Breast epithelium (tissue), 4 donors: ENCODE measurements around the gene GRAP. TPM values are rescaled to one million over a fixed set of nuclear protein-coding genes. Genes with fewer than 3 reads are reported as not detected.

Experiments used
- DNase-seq, 2 donors: peaks; one replicate each; pipeline ENCODE4 v3.0.0-alpha.2; 2019; ENCODE audit warnings: low spot score in 2 of 2
- H3K27ac ChIP-seq, 2 donors: fragments of 200-600 bp; sonication (generic) in 1 of 2; one replicate each; pipeline ENCODE4 v1.5.1; 2016 to 2019; ENCODE audit warnings: mild to moderate bottlenecking in 1 of 2
- H3K27me3 ChIP-seq, 2 donors: fragments of 200-600 bp; sonication (generic) in 1 of 2; one replicate each; pipeline versions ENCODE4 v1.5.1 to v1.6.0; 2017 to 2019; ENCODE audit warnings: control low read depth in 1 of 2, mild to moderate bottlenecking in 1 of 2
- H3K36me3 ChIP-seq: fragments of 200-600 bp; one replicate; pipeline ENCODE4 v1.5.1; 2019
- H3K4me1 ChIP-seq, 2 donors: fragments of 200-600 bp; sonication (generic); one replicate each; pipeline ENCODE4 v1.5.1; 2016 to 2019; ENCODE audit warnings: control low read depth in 1 of 2
- H3K4me3 ChIP-seq, 3 donors: fragments of 200-600 bp; sonication (generic); 1 replicate in 2 of 3; 2 replicates in 1 of 3; pipeline ENCODE4 v1.5.1; 2016 to 2019; ENCODE audit warnings: mild to moderate bottlenecking in 3 of 3, moderate library complexity in 2 of 3
- H3K9me3 ChIP-seq, 2 donors: fragments of 200-600 bp; sonication (generic) in 1 of 2; one replicate each; pipeline ENCODE4 v1.5.1; 2016 to 2019; ENCODE audit warnings: control low read depth in 1 of 2
- CTCF ChIP-seq, 3 donors: fragments of 450-650 bp; IDR thresholded peaks; one replicate each; pipeline ENCODE4 v1.5.1; 2016 to 2017; ENCODE audit warnings: antibody characterized with exemption in 3 of 3, mild to moderate bottlenecking in 3 of 3, moderate library complexity in 3 of 3
- POLR2A ChIP-seq: fragments of 450-650 bp; IDR thresholded peaks from one replicate; pipeline ENCODE4 v1.6.1; 2016; ENCODE audit warnings: antibody characterized with exemption, mild to moderate bottlenecking, moderate library complexity
- POLR2AphosphoS5 ChIP-seq, 3 donors: sonication (generic); formaldehyde crosslinking; IDR thresholded peaks; one replicate each; pipeline ENCODE4 v1.6.1; 2017; ENCODE audit warnings: antibody characterized with exemption in 3 of 3
- intact Hi-C: fragments of 100-400 bp; cut with DNase I; formaldehyde crosslinking; loops from one replicate; pipeline ENCODE4 v1.15.1; 2023; ENCODE audit warnings: low total_unique reads
- total RNA-seq, 3 donors: library from RNA; depleted of rRNA; stranded (reverse); fragments of >200 nt; gene quantifications; one replicate each; pipeline ENCODE4 v1.1.0, GENCODE V29; 2016

Gene GRAP
- total RNA-seq, 3 donors from 2014 or later, result 1.8 to 9.8 (median 2.2) TPM

GRCh38 chr17:18999911-19000310 is 46.8 kb downstream of the GRAP start:
- no peaks in the 10 kb centered on the region for H3K4me1 ChIP-seq
- H3K4me3 ChIP-seq, result no peak overlapping the region
- TF ChIP-seq POLR2AphosphoS5 (IDR thresholded peaks at IDR 0.05), result no peak
- no peak for TF ChIP-seq CTCF (IDR thresholded peaks at IDR 0.05)
- TF ChIP-seq POLR2A, result no peak
- H3K27me3 ChIP-seq, result no peaks in the 10 kb centered on the region
- H3K27ac ChIP-seq, result no peak overlapping the region
- H3K9me3 ChIP-seq, result no peaks in the 10 kb centered on the region
- H3K36me3 ChIP-seq, result no peaks in the 10 kb centered on the region
- no peak for DNase-seq
- intact Hi-C loops, result no loop called here

GRCh38 chr17:18999394-18999793 is 47.4 kb downstream of the GRAP start:
- intact Hi-C loops, result no loop called here
- H3K27ac ChIP-seq, result no peak overlapping the region
- no peak for DNase-seq

GRCh38 chr17:18997650-18998196 is 49.0 kb downstream of the GRAP start:
- intact Hi-C loops, result no loop called here
- no peaks in the 10 kb centered on the region for H3K27me3 ChIP-seq
- H3K4me3 ChIP-seq, result no peak overlapping the region
- no peaks in the 10 kb centered on the region for H3K4me1 ChIP-seq
- no peak for TF ChIP-seq CTCF (IDR thresholded peaks at IDR 0.05)
- TF ChIP-seq POLR2A, result no peak
- DNase-seq, result no peak
- no peaks in the 10 kb centered on the region for H3K9me3 ChIP-seq
- no peaks in the 10 kb centered on the region for H3K36me3 ChIP-seq
- no peak overlapping the region for H3K27ac ChIP-seq

More at GRCh38 chr17:18999394-18999793, 47.4 kb downstream of the GRAP start:
- H3K4me3 ChIP-seq, result no peak overlapping the region
- H3K9me3 ChIP-seq, result no peaks in the 10 kb centered on the region
- no peaks in the 10 kb centered on the region for H3K27me3 ChIP-seq
- TF ChIP-seq POLR2AphosphoS5 (IDR thresholded peaks at IDR 0.05) (no peak), CTCF (IDR thresholded peaks at IDR 0.05) (no peak), POLR2A (no peak)
- H3K36me3 ChIP-seq, result no peaks in the 10 kb centered on the region
- H3K4me1 ChIP-seq, result no peaks in the 10 kb centered on the region

GRCh38 chr17:18996458-18996857 is 50.3 kb downstream of the GRAP start:
- no peak for DNase-seq
- Histone ChIP-seq H3K4me3 (no peak overlapping the region), H3K9me3 (no peaks in the 10 kb centered on the region), H3K4me1 (no peaks in the 10 kb centered on the region), H3K36me3 (no peaks in the 10 kb centered on the region), H3K27ac (no peak overlapping the region), H3K27me3 (no peaks in the 10 kb centered on the region)
- intact Hi-C loops, result no loop called here
- TF ChIP-seq CTCF (IDR thresholded peaks at IDR 0.05) (no peak), POLR2A (no peak), POLR2AphosphoS5 (IDR thresholded peaks at IDR 0.05) (no peak)

GRCh38 chr17:18995220-18995619 is 51.5 kb downstream of the GRAP start:
- no peaks in the 10 kb centered on the region for H3K4me1 ChIP-seq
- H3K27ac ChIP-seq, result no peak overlapping the region
- intact Hi-C loops, result no loop called here

More at GRCh38 chr17:18995220-18995619, 51.5 kb downstream of the GRAP start:
- TF ChIP-seq POLR2A, result no peak
- TF ChIP-seq POLR2AphosphoS5 (IDR thresholded peaks at IDR 0.05), result no peak
- TF ChIP-seq CTCF (IDR thresholded peaks at IDR 0.05), result no peak
- H3K36me3 ChIP-seq, result no peaks in the 10 kb centered on the region
- no peak overlapping the region for H3K4me3 ChIP-seq
- H3K9me3 ChIP-seq, result no peaks in the 10 kb centered on the region
- H3K27me3 ChIP-seq, result no peaks in the 10 kb centered on the region
- DNase-seq, result no peak
